Smooth muscle cell (in vitro differentiated cells): Measurements from ENCODE around the gene HLA-DRB1. TPM values are rescaled to one million over a fixed set of nuclear protein-coding genes. Genes with fewer than 3 reads are reported as not detected.

Source experiments
- DNase-seq: peaks from one replicate; lab custom pipeline; 2025; ENCODE audit not compliant: unreplicated experiment; lab: John Stamatoyannopoulos, UW
- H2AFZ ChIP-seq: fragments of 200-600 bp; sonication (generic); 2 replicates; pipeline ENCODE4 v1.6.0; 2016; ENCODE audit warnings: antibody characterized with exemption, low read depth, mild to moderate bottlenecking
- H3F3A ChIP-seq: fragments of 200-600 bp; sonication (generic); 2 replicates; pipeline ENCODE4 v1.6.0; 2017; ENCODE audit warnings: antibody characterized with exemption, low read depth
- H3K27ac ChIP-seq: fragments of 200-600 bp; sonication (generic); 2 replicates; pipeline ENCODE4 v1.5.1; 2016; ENCODE audit warnings: low read depth, mild to moderate bottlenecking
- H3K27me3 ChIP-seq: fragments of 200-600 bp; sonication (generic); 2 replicates; pipeline ENCODE4 v1.6.1; 2016; ENCODE audit warnings: low read depth, mild to moderate bottlenecking
- H3K36me3 ChIP-seq: fragments of 200-600 bp; sonication (generic); 2 replicates; pipeline ENCODE4 v1.5.1; 2016; ENCODE audit warnings: low read depth
- H3K4me1 ChIP-seq: fragments of 200-600 bp; sonication (generic); 2 replicates; pipeline ENCODE4 v1.5.1; 2016; ENCODE audit warnings: low read depth
- H3K4me2 ChIP-seq: fragments of 200-600 bp; sonication (generic); 2 replicates; pipeline ENCODE4 v1.6.0; 2016; ENCODE audit warnings: mild to moderate bottlenecking
- H3K4me3 ChIP-seq: fragments of 200-600 bp; sonication (generic); 2 replicates; pipeline ENCODE4 v1.5.1; 2016; ENCODE audit warnings: mild to moderate bottlenecking
- H3K79me2 ChIP-seq: fragments of 200-600 bp; sonication (generic); 2 replicates; pipeline ENCODE4 v1.6.0; 2016; ENCODE audit warnings: low read depth, mild to moderate bottlenecking
- H3K9ac ChIP-seq: fragments of 200-600 bp; sonication (generic); 2 replicates; pipeline ENCODE4 v1.6.0; 2016; ENCODE audit warnings: low read depth
- H3K9me3 ChIP-seq: fragments of 200-600 bp; sonication (generic); replicated peaks from 2 replicates; pipeline ENCODE4 v1.5.1; 2016; ENCODE audit warnings: low read depth
- H4K20me1 ChIP-seq: fragments of 200-600 bp; sonication (generic); 2 replicates; pipeline ENCODE4 v1.6.0; 2016; ENCODE audit warnings: low read depth
- CTCF ChIP-seq: fragments of 200-600 bp; sonication (generic); IDR thresholded peaks from 2 replicates; pipeline ENCODE4 v1.5.1; 2017; ENCODE audit warnings: borderline replicate concordance, mild to moderate bottlenecking, antibody characterized with exemption; ENCODE audit not compliant: insufficient read depth, poor library complexity, severe bottlenecking
- WGBS: methylation state at CpG from one replicate; pipeline ENCODE4 v1.1.7; 2016; ENCODE audit warnings: low lambda C conversion rate; 5-methylcytosine and 5-hydroxymethylcytosine counted together
- polyA plus RNA-seq: library from polyadenylated mRNA; unstranded; fragments of >200 nt; fragmentation: Nextera tagmentation; extraction: Ambion mirVana; gene quantifications from 2 replicates; pipeline ENCODE4 v1.2.1, GENCODE V29; 2016
- total RNA-seq: library from RNA; depleted of rRNA; stranded (reverse); fragments of >200 nt; gene quantifications from 2 replicates; pipeline ENCODE4 v1.2.3, GENCODE V29; 2014

Gene HLA-DRB1
- total and polyA plus RNA-seq, 2 experiments from 2014 or later: 28.5 to 32.9 TPM

DNA sequence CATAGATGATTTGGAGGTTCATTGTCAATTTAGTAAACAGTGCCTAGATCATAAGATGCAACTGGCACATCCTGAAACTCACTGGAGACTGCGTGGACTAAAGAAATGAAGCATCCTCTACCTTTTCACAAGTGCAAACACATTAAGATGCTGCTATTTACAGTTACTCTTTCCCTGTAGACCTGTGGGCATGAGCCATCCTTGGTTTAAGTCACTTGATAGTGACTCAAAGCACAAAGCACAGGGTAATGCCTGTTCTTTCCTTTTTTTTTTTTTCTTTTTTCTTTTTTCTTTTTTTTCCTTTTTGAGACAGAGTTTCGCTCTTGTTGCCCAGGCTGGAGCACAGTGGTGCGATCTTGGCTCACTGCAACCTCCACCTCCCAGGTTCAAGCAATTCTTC lies 37.6 kb upstream of the HLA-DRB1 start:
- DNase-seq: no peak
- WGBS: 85% methylated on average over 3 of the region's 3 CpGs
- Histone ChIP-seq H3K4me2 (no peak overlapping the region), H3F3A (no peaks in the 10 kb centered on the region), H3K4me1 (no peaks in the 10 kb centered on the region), H3K9ac (no peak overlapping the region), H3K9me3 (no peaks in the 10 kb centered on the region), H3K36me3 (no peaks in the 10 kb centered on the region), H3K4me3 (no peak overlapping the region), H3K79me2 (no peaks in the 10 kb centered on the region), H2AFZ (no peak overlapping the region), H4K20me1 (no peaks in the 10 kb centered on the region), H3K27me3 (no peaks in the 10 kb centered on the region), H3K27ac (no peak overlapping the region)
- no peak for TF ChIP-seq CTCF

GRCh38 chr6:32625137-32625536 lies 35.5 kb upstream of the HLA-DRB1 start:
- H3K4me2 ChIP-seq: no peak overlapping the region
- H3K4me1 ChIP-seq: no peaks in the 10 kb centered on the region
- no peak for TF ChIP-seq CTCF
- no peak overlapping the region for H2AFZ ChIP-seq
- no peak overlapping the region for H3K4me3 ChIP-seq
- H4K20me1 ChIP-seq: no peaks in the 10 kb centered on the region
- H3K9me3 ChIP-seq: no peaks in the 10 kb centered on the region
- H3K36me3 ChIP-seq: no peaks in the 10 kb centered on the region
- no peak overlapping the region for H3K9ac ChIP-seq
- WGBS: 88% methylated on average over 5 of the region's 5 CpGs
- H3K27me3 ChIP-seq: no peaks in the 10 kb centered on the region
- H3F3A ChIP-seq: no peaks in the 10 kb centered on the region
- no peak for DNase-seq
- no peaks in the 10 kb centered on the region for H3K79me2 ChIP-seq
- H3K27ac ChIP-seq: no peak overlapping the region

DNA sequence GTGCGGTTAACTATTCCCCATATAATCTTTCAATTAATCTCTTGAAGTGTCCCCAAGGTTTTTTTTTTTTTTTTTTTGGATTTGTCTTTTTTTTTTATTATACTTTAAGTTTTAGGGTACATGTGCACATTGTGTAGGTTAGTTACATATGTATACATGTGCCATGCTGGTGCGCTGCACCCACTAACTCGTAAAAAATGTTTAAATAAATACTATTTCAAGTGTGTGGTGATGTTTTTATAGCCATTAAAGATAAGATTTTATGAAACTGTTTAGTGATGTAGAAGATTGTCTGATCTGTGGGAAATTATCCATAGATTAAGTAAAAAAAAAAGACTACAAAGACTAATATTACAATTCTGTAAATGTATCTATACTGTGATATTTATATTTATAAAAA lies 34.9 kb upstream of the HLA-DRB1 start:
- WGBS: 81% methylated on average over 3 of the region's 3 CpGs
- no peaks in the 10 kb centered on the region for H3F3A ChIP-seq
- H3K27ac ChIP-seq: no peak overlapping the region
- H3K27me3 ChIP-seq: no peaks in the 10 kb centered on the region
- no peak for TF ChIP-seq CTCF
- H3K79me2 ChIP-seq: no peaks in the 10 kb centered on the region
- H3K9ac ChIP-seq: no peak overlapping the region
- no peak overlapping the region for H2AFZ ChIP-seq
- DNase-seq: no peak
- no peaks in the 10 kb centered on the region for H4K20me1 ChIP-seq
- H3K9me3 ChIP-seq: no peaks in the 10 kb centered on the region
- no peak overlapping the region for H3K4me3 ChIP-seq
- H3K4me1 ChIP-seq: no peaks in the 10 kb centered on the region
- H3K36me3 ChIP-seq: no peaks in the 10 kb centered on the region
- H3K4me2 ChIP-seq: no peak overlapping the region

DNA sequence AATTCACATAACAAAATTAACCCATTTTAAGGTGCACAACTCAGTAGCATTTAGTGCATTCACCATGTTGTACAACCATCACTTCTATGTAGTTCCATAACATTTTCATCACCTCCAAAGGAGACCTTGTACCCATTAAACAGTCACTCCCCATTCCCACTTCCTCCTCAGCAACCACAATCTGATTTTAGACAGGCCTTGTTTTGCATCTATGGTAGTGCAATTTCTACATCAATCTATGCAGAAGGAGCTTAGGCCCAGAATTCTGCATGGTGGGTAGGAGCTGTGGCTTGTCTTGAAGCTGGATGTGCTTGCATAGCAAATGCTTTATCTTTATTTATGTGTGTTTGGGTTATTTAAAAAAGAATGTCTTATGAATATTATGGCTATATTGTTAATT lies 34.0 kb upstream of the HLA-DRB1 start:
- Histone ChIP-seq H4K20me1 (no peaks in the 10 kb centered on the region), H3K27me3 (no peaks in the 10 kb centered on the region), H3K4me3 (no peak overlapping the region), H3K27ac (peak overlapping the region; percentile 68), H3K4me1 (no peaks in the 10 kb centered on the region), H3K79me2 (no peaks in the 10 kb centered on the region), H3K9me3 (no peaks in the 10 kb centered on the region), H3K9ac (no peak overlapping the region), H2AFZ (no peak overlapping the region), H3K4me2 (no peak overlapping the region), H3F3A (no peaks in the 10 kb centered on the region), H3K36me3 (no peaks in the 10 kb centered on the region)
- DNase-seq: no peak
- no peak for TF ChIP-seq CTCF
